Fibroblast of lung (primary cell): ENCODE data around the gene SLC34A3. TPM values are rescaled to one million over a fixed set of nuclear protein-coding genes. Genes with fewer than 3 reads are reported as not detected.

Source experiments
- DNase-seq, 2 donors: peaks; one replicate each; pipeline versions ENCODE4 v3.0.0 to v3.0.0-alpha.2; 2010; ENCODE audit warnings: low read depth in 2 of 2
- H2AFZ ChIP-seq: 2 replicates; pipeline ENCODE4 v1.5.1; 2012; ENCODE audit warnings: low read length, control low read depth, inconsistent platforms
- H3K27ac ChIP-seq: 2 replicates; pipeline ENCODE4 v1.5.1; 2011; ENCODE audit warnings: low read length, control low read depth; ENCODE audit not compliant: insufficient read depth
- H3K27me3 ChIP-seq: 2 replicates; pipeline ENCODE4 v1.5.1; 2011; ENCODE audit warnings: mild to moderate bottlenecking, low read length; ENCODE audit not compliant: control insufficient read depth, insufficient read depth
- H3K36me3 ChIP-seq: 2 replicates; pipeline ENCODE4 v1.5.1; 2011; ENCODE audit warnings: low read length; ENCODE audit not compliant: control insufficient read depth, insufficient read depth
- H3K4me1 ChIP-seq: 2 replicates; pipeline ENCODE4 v1.5.1; 2011; ENCODE audit warnings: low read length; ENCODE audit not compliant: control insufficient read depth, insufficient read depth; ENCODE audit errors: extremely low read depth
- H3K4me2 ChIP-seq: 2 replicates; pipeline ENCODE4 v1.5.1; 2011; ENCODE audit warnings: low read length, control low read depth; ENCODE audit not compliant: insufficient read depth; ENCODE audit errors: extremely low read depth
- H3K4me3 ChIP-seq, 4 experiments: fragments of 200-600 bp in 1 of 4; sonication (generic) in 1 of 4; replicated peaks in 1 of 4; 2 replicates each; pipeline ENCODE4 v1.5.1; 2011 to 2016; ENCODE audit warnings: low read length in 4 of 4, low read depth in 3 of 4, mild to moderate bottlenecking in 3 of 4, control low read depth in 2 of 4, inconsistent platforms in 1 of 4, mixed read lengths in 1 of 4; ENCODE audit not compliant: insufficient read depth in 1 of 4; ENCODE audit errors: control extremely low read depth in 1 of 4
- H3K79me2 ChIP-seq: 2 replicates; pipeline ENCODE4 v1.5.1; 2012; ENCODE audit warnings: mild to moderate bottlenecking, low read length, inconsistent platforms; ENCODE audit not compliant: control insufficient read depth, insufficient read depth
- H3K9ac ChIP-seq: 2 replicates; pipeline ENCODE4 v1.5.1; 2011; ENCODE audit warnings: mild to moderate bottlenecking, low read length, control low read depth; ENCODE audit not compliant: insufficient read depth
- H3K9me3 ChIP-seq: 2 replicates; pipeline ENCODE4 v1.5.1; 2012; ENCODE audit warnings: low read depth, low read length; ENCODE audit not compliant: control insufficient read depth, insufficient read depth
- H4K20me1 ChIP-seq: 2 replicates; pipeline ENCODE4 v1.5.1; 2011; ENCODE audit warnings: low read length; ENCODE audit not compliant: control insufficient read depth, insufficient read depth; ENCODE audit errors: extremely low read depth
- EZH2 ChIP-seq: IDR thresholded peaks from 2 replicates; pipeline ENCODE4 v1.5.1; 2012; ENCODE audit warnings: low read length, control low read depth, mild to moderate bottlenecking; ENCODE audit errors: missing control alignments
- polyA plus RNA-seq, 2 donors: library from polyadenylated mRNA; depleted of rRNA in 1 of 2; stranded (reverse) in 1 of 2; unstranded in 1 of 2; fragments of >200 nt; gene quantifications; 2 replicates each; pipeline ENCODE4 v1.2.1, GENCODE V29; 2011 to 2012; ENCODE audit warnings: missing spikeins in 1 of 2
- total RNA-seq: library from RNA; depleted of rRNA; stranded (reverse); fragments of >200 nt; gene quantifications from 2 replicates; pipeline ENCODE4 v1.2.1, GENCODE V29; 2014
- TF ChIP-seq, protein P1 (sequence below), 2 donors: IDR thresholded peaks in 1 of 2; conservative IDR thresholded peaks in 1 of 2; 1 replicate in 1 of 2; 2 replicates in 1 of 2; pipeline ENCODE4 v1.5.1; 2011 to 2012; ENCODE audit warnings: low read length in 2 of 2, control low read depth in 1 of 2, inconsistent platforms in 1 of 2, low read depth in 1 of 2, mild to moderate bottlenecking in 1 of 2

SLC34A3 gene
- total and polyA plus RNA-seq, 2 donors (not counting 1 experiment from before 2014, with no cell fraction given) = not detected

DNA sequence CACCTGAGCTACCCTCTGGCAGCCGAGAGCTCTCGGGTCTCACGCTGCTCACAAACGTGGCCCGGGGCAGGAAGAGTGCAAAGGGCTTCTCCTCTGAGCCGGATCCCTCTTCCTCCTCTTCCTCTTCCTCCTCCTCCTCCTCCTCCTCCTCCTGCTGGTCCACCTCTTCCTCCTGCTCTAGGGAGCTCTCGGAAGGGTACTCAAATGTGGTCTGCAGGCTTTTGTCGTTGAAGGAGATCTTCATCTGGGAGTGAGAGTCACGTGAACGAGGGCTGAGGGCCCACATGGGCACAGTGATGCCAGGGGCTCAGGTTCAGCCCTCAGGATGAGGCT lies 38.3 kb upstream of the SLC34A3 start:
- no peak overlapping the region for H3K9ac ChIP-seq
- H4K20me1 ChIP-seq = no peaks in the 10 kb centered on the region
- H3K27me3 ChIP-seq = no peaks in the 10 kb centered on the region
- H3K4me2 ChIP-seq = no peak overlapping the region
- H3K36me3 ChIP-seq = peaks cover 15% of the 10 kb centered on the region
- H3K79me2 ChIP-seq = peaks cover 30% of the 10 kb centered on the region
- DNase-seq = no peak
- no peak for TF ChIP-seq EZH2
- TF ChIP-seq, protein P1, sequence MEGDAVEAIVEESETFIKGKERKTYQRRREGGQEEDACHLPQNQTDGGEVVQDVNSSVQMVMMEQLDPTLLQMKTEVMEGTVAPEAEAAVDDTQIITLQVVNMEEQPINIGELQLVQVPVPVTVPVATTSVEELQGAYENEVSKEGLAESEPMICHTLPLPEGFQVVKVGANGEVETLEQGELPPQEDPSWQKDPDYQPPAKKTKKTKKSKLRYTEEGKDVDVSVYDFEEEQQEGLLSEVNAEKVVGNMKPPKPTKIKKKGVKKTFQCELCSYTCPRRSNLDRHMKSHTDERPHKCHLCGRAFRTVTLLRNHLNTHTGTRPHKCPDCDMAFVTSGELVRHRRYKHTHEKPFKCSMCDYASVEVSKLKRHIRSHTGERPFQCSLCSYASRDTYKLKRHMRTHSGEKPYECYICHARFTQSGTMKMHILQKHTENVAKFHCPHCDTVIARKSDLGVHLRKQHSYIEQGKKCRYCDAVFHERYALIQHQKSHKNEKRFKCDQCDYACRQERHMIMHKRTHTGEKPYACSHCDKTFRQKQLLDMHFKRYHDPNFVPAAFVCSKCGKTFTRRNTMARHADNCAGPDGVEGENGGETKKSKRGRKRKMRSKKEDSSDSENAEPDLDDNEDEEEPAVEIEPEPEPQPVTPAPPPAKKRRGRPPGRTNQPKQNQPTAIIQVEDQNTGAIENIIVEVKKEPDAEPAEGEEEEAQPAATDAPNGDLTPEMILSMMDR (conservative IDR thresholded peaks at IDR 0.05 in 1 of 2, IDR thresholded peaks at IDR 0.05 in 1 of 2; ENCODE audit: low read depth in 1 of 2, low read length in 2 of 2) = no peak
- H2AFZ ChIP-seq = no peak overlapping the region
- no peaks in the 10 kb centered on the region for H3K9me3 ChIP-seq
- no peak overlapping the region for H3K27ac ChIP-seq
- H3K4me3 ChIP-seq = no peak overlapping the region
- H3K4me1 ChIP-seq = peaks cover 12% of the 10 kb centered on the region

DNA sequence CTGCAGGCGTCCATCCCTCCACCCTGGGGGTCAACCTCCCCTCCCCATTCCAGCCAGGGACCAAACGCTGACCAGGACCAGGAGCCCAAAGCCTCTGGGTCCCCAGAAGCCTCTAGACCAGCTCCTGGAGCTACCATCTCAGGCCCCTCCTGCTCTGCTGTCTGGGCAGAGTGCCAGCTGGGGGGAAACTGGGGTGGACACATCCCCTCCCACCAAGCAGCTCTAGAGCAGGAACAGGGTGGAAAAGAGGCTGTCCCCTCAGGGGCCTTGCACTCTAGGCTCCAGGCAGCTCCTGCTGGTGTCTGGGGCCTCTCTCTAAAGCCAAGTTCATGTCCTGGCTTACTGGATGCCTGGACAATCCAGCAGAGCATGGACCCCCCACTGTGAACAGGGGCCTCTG lies 37.8 kb upstream of the SLC34A3 start:
- Histone ChIP-seq H3K27ac (no peak overlapping the region), H3K79me2 (peaks cover 26% of the 10 kb centered on the region), H3K4me1 (peaks cover 8% of the 10 kb centered on the region), H3K4me3 (no peak overlapping the region), H3K4me2 (no peak overlapping the region), H4K20me1 (no peaks in the 10 kb centered on the region), H3K9me3 (no peaks in the 10 kb centered on the region), H3K36me3 (peaks cover 15% of the 10 kb centered on the region), H3K27me3 (no peaks in the 10 kb centered on the region), H3K9ac (no peak overlapping the region), H2AFZ (no peak overlapping the region)
- DNase-seq = no peak
- TF ChIP-seq, protein P1 (conservative IDR thresholded peaks at IDR 0.05 in 1 of 2, IDR thresholded peaks at IDR 0.05 in 1 of 2; ENCODE audit: low read depth in 1 of 2, low read length in 2 of 2) = no peak
- no peak for TF ChIP-seq EZH2

DNA sequence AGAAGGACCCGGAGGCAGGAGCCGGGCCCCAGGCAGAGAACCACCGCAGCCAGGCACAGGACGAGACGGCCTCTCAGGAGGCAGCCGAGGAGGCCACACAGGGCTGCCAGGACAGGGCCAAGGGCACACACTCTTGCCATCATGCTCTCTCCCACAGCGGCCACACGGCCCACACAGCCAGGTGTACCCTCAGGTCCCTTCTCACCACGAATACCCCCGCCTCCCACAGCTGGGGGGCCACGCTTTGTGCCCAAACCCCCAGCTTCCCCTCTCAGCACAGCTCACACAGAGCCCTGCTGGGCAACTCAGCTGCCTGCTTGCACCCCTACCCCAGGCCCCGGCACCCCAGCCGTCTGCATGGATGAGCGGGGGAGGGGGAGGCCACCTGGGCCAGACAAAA lies 36.9 kb upstream of the SLC34A3 start:
- DNase-seq = no peak
- no peaks in the 10 kb centered on the region for H4K20me1 ChIP-seq
- no peak overlapping the region for H3K4me2 ChIP-seq
- peaks cover 8% of the 10 kb centered on the region for H3K4me1 ChIP-seq
- peaks cover 15% of the 10 kb centered on the region for H3K36me3 ChIP-seq
- no peaks in the 10 kb centered on the region for H3K9me3 ChIP-seq
- no peak overlapping the region for H3K4me3 ChIP-seq
- no peak for TF ChIP-seq EZH2
- TF ChIP-seq, protein P1 (conservative IDR thresholded peaks at IDR 0.05 in 1 of 2, IDR thresholded peaks at IDR 0.05 in 1 of 2; ENCODE audit: low read depth in 1 of 2, low read length in 2 of 2) = no peak
- no peak overlapping the region for H3K9ac ChIP-seq
- H3K27me3 ChIP-seq = no peaks in the 10 kb centered on the region
- peaks cover 22% of the 10 kb centered on the region for H3K79me2 ChIP-seq
- H3K27ac ChIP-seq = no peak overlapping the region
- no peak overlapping the region for H2AFZ ChIP-seq
